Measurements from ENCODE around the gene SCRT2.
A peak's percentile ranks its signal among the peaks of the same experiment; 100 is the strongest.
"Not testable (repeated sequence)": the region's sequence is repeated elsewhere in the genome, so short reads cannot be mapped to it uniquely, and the experiment has no call there.

SCRT2 gene

DNA sequence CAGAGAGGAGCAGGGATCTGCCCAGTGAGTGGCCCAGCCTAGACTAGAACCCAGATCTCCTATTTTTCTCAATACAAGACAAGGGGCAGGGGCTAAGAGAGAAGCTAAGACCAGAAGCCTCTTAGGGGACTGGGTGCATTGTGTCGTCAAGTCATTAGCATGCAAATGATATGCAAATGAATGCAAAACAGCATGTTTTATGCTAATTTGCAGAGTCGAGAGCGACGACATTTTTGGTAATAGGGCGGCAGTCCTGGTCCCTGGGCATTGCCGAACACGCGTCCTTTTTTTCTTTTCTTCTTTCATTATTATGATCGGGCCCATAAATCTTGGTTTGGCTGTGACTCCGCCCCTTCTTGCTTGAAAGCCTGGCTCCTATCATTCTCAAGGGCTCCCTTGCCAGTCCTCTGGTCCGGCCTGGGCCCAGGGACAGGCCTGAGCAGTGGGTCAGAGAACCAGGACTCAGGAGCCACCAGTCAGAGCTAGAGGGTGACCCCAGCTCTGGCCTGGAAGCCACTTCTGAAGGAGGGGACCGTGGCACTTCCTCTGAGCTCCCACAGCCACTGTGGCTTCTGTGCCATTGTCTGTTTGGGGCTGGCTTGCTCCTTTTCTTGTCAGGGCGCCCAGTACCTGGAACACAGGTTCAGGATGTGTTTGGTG, 32.0 kb upstream of the SCRT2 start:
- ATAC-seq (no peak), DNase-seq (ENCODE audit: low spot score in 2 of 2) (no peak)
- Mint-ChIP-seq H3K36me3 (no peaks in the 10 kb centered on the region), H3K4me1 (no peaks in the 10 kb centered on the region), H3K27ac (no peak overlapping the region), H3K9me3 (no peaks in the 10 kb centered on the region), H3K4me3 (no peak overlapping the region)

DNA sequence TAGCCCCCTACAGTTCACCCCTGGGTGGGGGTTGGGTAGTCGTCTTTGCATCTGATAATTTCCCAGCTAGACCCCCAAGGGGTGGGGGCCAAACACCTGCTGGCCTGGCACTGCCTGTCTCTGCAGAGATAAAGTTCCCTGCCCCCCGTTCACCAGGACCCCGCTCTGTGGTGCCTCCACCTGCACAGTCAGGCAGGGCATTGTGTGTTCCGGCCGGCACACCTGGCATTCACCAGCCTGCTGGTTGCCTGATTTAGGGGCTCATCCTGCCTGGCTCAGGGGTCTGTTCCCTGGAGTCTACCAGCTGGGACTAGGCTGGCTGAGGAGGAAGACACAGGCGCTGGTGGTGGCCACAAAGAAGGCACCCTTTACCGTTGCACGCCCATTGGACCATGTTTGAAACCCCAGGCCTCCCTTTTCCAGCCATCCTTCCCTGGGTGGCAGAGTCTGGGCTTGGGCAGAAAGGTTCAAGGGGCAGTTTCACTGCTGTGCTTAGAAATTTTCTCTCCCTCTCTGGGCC, 30.8 kb upstream of the SCRT2 start:
- Mint-ChIP-seq H3K4me3 (no peak overlapping the region), H3K36me3 (no peaks in the 10 kb centered on the region), H3K4me1 (no peaks in the 10 kb centered on the region), H3K9me3 (no peaks in the 10 kb centered on the region), H3K27ac (no peak overlapping the region)
- DNase-seq (ENCODE audit: low spot score in 2 of 2) (no peak), ATAC-seq (no peak)

DNA sequence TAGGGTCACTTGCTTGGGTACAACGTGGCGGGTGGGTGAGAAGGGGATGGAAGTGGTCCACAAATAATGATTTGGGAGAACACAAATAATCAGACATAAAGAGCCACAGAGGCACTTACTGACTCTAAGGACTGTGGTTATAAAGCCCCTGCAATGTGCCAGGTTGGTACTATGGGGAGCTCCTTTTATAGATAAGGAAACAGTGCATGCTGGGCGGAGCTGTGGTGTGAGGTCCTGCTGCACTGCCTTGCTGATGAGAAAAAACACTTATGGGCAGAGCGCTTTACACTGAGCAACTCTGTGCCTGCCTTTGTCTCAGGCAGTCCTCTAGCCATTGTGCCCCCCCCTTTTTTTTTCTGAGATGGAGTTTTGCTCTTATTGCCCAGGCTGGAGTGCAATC, 29.1 kb upstream of the SCRT2 start:
- DNase-seq (ENCODE audit: low spot score in 2 of 2): no peak
- Mint-ChIP-seq H3K27ac (no peak overlapping the region), H3K4me1 (no peaks in the 10 kb centered on the region), H3K4me3 (no peak overlapping the region), H3K36me3 (no peaks in the 10 kb centered on the region), H3K9me3 (no peaks in the 10 kb centered on the region)
- ATAC-seq: no peak

DNA sequence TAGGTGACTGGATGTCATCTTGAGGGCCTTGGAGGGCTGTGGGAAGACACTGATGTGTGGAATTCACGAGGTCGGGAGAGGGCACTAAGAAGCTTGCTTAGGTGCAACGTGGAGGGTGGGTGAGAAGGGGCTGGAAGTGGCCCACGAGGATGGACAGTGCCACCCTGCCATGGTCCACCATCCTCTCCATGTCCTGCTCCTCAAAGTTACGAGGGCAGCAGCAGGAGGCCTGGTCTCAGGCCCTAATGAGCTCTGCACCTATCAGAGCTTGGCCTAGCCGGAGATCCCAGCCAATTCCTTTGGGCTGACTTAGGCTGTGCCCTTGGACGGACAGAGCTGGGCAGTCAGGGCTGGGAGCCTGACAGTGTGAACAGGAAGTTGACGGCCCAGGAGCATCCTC, 27.8 kb upstream of the SCRT2 start:
- no peak overlapping the region for H3K4me3 Mint-ChIP-seq
- DNase-seq (ENCODE audit: low spot score in 2 of 2): no peak
- H3K4me1 Mint-ChIP-seq: no peaks in the 10 kb centered on the region
- no peak for ATAC-seq
- H3K27ac Mint-ChIP-seq: no peak overlapping the region
- no peaks in the 10 kb centered on the region for H3K36me3 Mint-ChIP-seq
- H3K9me3 Mint-ChIP-seq: no peaks in the 10 kb centered on the region

DNA sequence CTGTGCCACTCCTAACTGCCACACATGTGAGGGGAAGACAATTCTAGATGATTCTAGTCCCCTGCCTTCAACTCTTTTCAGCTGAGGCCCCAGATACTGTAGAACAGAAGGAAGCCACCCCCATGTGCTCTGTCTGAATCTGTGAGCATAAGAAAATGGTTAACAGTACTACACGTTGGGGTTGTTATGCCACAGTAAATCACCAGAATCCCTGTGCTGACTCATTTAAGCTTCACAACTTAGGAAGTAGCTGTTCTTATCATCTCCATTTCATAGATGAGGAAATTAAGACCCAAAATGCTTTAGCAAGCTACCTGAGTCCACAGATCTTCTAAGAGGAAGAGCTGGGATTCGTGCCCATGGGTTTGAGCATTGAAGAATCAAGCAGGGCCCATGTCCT, 27.4 kb upstream of the SCRT2 start:
- Mint-ChIP-seq H3K36me3 (no peaks in the 10 kb centered on the region), H3K4me3 (no peak overlapping the region), H3K27ac (no peak overlapping the region), H3K4me1 (no peaks in the 10 kb centered on the region), H3K9me3 (no peaks in the 10 kb centered on the region)
- ATAC-seq (no peak), DNase-seq (ENCODE audit: low spot score in 2 of 2) (no peak)

DNA sequence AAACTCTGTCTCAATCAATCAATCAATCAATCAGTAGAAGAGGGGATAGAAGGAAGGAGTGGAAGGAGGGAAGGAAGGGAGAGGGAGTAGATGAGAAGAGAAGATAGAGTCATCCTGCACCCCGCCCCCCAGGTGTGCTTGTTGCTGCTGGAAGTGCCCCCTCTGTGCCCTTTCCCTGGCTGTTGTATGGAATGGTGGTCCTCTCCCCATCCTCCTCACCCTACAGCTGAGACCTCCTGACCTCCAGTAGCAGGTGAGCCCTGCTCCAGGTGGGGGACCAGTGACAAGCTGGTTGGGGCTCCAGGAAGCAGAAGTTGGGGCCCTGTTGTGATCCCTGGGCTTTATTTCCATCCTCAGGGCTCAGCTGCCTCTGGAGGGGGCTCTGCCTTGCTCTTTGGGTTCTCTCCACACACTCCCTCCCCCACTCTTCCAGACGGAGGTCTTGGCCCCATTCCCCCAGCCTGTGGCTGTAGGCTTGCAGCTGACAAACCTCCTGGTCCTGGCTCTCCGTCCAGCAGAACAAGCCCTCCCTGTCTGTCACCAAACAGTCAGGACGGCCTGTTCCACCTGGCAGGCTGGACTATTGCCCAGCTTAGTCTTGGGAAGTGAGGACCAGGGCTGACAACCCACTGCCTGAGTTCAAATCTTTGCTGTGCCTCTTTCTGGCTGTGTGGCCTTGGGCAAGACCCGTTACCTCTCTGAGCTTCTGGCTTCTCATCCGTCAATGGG, 26.0 kb upstream of the SCRT2 start:
- Mint-ChIP-seq H3K27ac (no peak overlapping the region), H3K4me1 (no peaks in the 10 kb centered on the region), H3K4me3 (no peak overlapping the region), H3K9me3 (no peaks in the 10 kb centered on the region), H3K36me3 (no peaks in the 10 kb centered on the region)
- ATAC-seq (no peak), DNase-seq (ENCODE audit: low spot score in 2 of 2) (no peak)

DNA sequence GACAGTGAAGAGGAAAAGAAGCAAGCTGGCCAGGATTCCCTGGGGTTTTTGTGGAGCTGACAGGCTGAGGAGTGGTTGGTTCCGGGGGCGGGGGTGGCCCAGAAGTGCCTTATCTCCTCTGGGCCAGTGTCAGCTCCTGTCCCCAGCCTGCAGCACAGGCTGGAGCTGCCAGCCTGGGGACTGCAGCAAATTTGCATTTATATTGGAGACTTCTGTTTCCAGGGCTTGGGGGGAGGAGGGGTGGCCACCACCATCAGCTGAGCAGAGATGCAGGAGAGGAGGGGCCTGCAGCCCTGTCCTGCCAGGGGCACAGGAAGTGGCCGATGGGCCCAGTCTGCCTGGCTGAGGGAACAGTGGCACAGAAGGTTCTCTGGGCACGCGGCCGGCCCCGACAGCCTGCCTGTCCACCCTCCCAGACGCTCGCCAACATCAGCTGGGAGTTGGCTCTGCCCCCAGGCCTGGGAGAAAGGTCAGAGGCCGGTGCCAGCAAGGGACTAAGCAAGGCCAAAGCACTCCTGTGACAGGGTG, 24.3 kb upstream of the SCRT2 start:
- DNase-seq (ENCODE audit: low spot score in 2 of 2) (no peak), ATAC-seq (peak; percentile 23)
- no peaks in the 10 kb centered on the region for H3K4me1 Mint-ChIP-seq
- H3K9me3 Mint-ChIP-seq: no peaks in the 10 kb centered on the region
- no peak overlapping the region for H3K4me3 Mint-ChIP-seq
- H3K27ac Mint-ChIP-seq: no peak overlapping the region
- no peaks in the 10 kb centered on the region for H3K36me3 Mint-ChIP-seq

DNA sequence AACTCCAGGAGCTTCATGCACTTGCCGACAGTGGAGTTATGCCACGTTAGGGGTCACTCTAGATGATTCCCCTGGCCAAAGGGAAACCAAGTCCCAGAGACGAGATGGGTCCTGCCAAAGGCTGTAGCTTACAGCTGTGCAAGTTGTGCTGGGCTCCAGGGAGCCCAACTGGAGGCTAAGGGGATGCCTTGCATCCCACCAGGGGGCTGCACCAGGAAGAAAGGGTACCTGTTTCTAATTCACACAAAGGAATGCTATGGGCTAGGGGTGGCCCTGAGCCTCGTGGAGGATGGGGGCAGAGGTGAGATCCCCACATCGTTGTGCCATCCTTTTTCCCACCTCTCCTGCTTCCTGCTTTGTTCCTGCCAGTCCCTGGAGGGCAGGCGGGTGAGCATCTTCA, 23.7 kb upstream of the SCRT2 start:
- no peaks in the 10 kb centered on the region for H3K36me3 Mint-ChIP-seq
- no peak overlapping the region for H3K4me3 Mint-ChIP-seq
- no peaks in the 10 kb centered on the region for H3K9me3 Mint-ChIP-seq
- H3K4me1 Mint-ChIP-seq: no peaks in the 10 kb centered on the region
- no peak overlapping the region for H3K27ac Mint-ChIP-seq
- ATAC-seq (peak; percentile 19), DNase-seq (ENCODE audit: low spot score in 2 of 2) (no peak)

DNA sequence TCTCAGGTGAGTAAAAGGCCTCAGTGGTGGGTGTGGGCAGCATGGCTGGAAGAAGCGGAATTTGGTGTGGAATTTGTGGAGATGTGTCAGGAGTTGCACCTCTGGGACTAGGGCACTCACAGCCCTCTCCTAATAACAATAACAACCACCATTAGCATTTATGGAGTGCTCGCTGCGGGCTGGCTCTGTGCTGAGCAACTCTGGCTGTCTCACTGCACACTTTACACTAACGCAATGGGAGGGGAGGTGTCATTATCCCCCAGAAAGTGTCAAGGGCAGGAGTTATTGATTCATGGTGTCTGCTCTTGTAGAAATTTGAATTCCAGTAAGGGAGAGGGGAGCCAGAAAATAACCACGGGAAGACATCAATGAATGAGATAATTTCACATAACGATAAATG, 22.7 kb upstream of the SCRT2 start:
- no peaks in the 10 kb centered on the region for H3K9me3 Mint-ChIP-seq
- no peak overlapping the region for H3K27ac Mint-ChIP-seq
- DNase-seq (ENCODE audit: low spot score in 2 of 2): no peak
- no peak overlapping the region for H3K4me3 Mint-ChIP-seq
- no peaks in the 10 kb centered on the region for H3K36me3 Mint-ChIP-seq
- no peaks in the 10 kb centered on the region for H3K4me1 Mint-ChIP-seq
- ATAC-seq: no peak

DNA sequence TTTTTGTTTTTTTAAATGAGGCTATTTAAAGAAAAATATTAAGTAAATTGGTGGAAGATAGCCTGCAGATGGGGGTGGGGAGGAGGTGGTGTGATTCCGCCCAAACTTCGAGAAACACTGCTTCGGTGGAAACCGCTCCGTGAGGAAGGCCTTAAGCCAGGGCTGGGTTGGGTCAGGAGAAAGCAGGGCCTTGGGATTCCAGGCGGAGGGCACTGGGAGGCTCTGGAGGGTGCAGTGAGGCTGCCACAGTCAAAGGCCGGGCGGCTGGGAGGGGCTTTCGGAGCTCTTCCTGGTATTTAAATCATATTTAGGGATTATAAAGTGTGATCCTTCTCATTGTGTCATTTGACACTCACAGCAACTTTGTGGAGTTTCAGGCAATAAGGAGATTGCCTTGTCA, 22.2 kb upstream of the SCRT2 start:
- H3K4me1 Mint-ChIP-seq: no peaks in the 10 kb centered on the region
- H3K9me3 Mint-ChIP-seq: no peaks in the 10 kb centered on the region
- DNase-seq (ENCODE audit: low spot score in 2 of 2): no peak
- ATAC-seq: no peak
- H3K36me3 Mint-ChIP-seq: no peaks in the 10 kb centered on the region
- H3K27ac Mint-ChIP-seq: no peak overlapping the region
- no peak overlapping the region for H3K4me3 Mint-ChIP-seq

DNA sequence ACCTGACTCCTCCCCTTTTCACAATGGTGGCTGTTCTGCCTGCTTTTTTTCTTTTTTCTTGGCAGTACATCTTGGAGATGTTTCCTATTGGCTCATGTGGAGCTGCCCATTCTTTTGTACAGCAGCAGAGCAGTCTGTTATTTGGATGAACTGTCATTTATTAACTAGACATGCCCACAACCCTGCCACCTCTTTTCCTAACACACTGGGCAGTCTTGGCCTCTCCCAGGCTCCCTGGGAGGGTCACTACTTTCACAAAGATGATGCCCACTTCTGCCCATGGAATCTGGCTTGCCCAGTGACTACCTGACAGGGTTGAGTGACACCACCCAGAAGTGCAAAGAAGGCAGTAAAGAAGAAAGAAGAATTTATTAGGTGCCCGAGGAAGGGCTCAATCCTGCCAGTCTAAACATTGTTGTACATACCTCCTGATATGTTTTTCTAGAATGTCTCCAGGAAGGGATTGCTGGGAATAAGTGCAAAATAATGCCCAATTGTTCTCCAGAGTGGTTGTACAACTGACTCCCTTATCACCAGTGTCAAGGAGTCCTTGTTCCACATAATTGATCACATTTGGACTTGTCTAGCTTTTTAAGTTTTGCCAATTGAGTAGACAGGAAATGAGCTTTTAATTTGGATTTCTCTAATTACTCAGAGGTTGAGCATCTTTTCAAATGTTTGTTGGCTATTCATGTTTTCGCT, 19.7 kb upstream of the SCRT2 start:
- DNase-seq (ENCODE audit: low spot score in 2 of 2): no peak

DNA sequence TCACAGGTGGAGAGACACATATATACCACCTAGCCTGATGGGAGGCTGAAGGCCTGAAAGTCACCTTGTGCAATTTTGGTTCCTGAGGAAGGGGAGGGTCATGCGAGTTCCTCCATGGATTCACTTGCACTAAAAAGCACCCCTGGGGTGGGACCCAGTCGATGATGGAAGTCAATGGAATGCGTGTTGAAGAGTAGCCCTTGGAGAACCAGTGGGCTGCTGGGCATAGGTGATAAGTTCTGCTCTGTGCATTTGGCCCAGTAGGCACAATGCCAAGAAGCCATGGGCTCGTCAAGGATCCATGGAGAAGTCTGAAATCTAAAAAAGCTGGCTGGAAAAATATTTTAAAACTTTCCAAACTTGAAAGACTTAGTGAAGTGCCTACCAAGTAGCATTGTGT, 18.9 kb upstream of the SCRT2 start:
- no peak for DNase-seq (ENCODE audit: low spot score in 2 of 2)
- Mint-ChIP-seq H3K4me1 (no peaks in the 10 kb centered on the region), H3K9me3 (no peaks in the 10 kb centered on the region), H3K36me3 (no peaks in the 10 kb centered on the region), H3K27ac (no peak overlapping the region), H3K4me3 (no peak overlapping the region)
- no peak for ATAC-seq

More for the DNA sequence above, 19.7 kb upstream of the SCRT2 start:
- H3K36me3 Mint-ChIP-seq: no peaks in the 10 kb centered on the region
- H3K4me3 Mint-ChIP-seq: no peak overlapping the region
- no peaks in the 10 kb centered on the region for H3K4me1 Mint-ChIP-seq
- H3K27ac Mint-ChIP-seq: no peak overlapping the region
- H3K9me3 Mint-ChIP-seq: no peaks in the 10 kb centered on the region
- no peak for ATAC-seq

DNA sequence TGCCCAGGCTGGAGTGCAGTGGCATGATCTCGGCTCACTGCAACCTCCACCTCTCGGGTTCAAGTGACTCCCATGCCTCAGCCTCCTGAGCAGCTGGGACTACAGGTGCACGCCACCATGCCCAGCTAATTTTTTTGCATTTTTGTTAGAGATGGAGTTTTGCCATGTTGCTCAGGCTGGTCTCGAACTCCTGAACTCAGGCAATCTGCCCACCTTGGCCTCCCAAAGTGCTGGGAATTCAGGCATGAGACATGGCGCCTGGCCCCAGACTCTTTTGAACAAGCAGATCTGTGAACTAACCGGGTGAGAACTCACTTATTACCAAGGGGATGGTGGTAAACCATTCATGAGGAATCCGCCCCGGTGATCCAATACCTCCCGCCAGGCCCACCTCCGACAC, 18.2 kb upstream of the SCRT2 start:
- not testable (repeated sequence) for H3K36me3 Mint-ChIP-seq; ATAC-seq; H3K4me3 Mint-ChIP-seq; DNase-seq (ENCODE audit: low spot score in 2 of 2); H3K4me1 Mint-ChIP-seq; H3K9me3 Mint-ChIP-seq; H3K27ac Mint-ChIP-seq

DNA sequence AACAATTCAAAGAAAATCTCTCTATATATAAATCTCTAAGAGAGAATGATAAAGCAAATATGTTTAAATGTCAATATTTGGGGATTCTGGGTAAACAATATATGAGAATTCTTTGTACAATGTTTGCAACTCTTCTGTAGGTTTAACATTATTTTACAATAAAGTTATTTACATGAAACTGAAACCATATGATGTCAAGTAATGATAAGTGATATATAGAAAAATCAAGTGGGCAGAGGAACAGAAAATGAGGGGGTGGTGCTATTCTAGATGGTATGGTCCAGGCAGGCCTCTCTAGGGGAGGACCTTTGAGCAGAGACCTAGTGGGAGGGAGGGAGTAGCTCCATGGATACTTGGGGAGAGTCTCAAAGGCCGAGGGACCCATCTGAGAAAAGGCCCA, 16.4 kb upstream of the SCRT2 start:
- Mint-ChIP-seq H3K4me1 (no peaks in the 10 kb centered on the region), H3K9me3 (no peaks in the 10 kb centered on the region), H3K4me3 (no peak overlapping the region)

DNA sequence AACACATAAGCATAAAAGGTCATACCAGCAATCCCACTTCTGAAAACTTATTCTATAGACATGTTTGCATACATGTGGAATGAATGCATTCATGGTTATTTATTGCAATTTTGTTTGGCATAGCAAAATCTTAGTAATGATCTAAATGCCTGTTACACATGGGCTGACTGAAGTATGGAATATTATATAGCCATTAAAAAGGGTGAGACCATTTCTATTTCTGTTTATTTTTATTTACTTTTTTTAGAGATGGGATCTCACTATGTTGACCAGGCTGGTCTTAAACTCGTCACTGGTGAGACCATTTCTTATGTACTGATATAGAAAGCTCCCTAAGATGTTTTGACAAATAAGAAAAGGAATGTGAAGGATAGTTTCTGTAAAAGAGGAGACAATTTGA, 14.3 kb upstream of the SCRT2 start:
- no peaks in the 10 kb centered on the region for H3K4me1 Mint-ChIP-seq
- ATAC-seq (no peak), DNase-seq (ENCODE audit: low spot score in 2 of 2) (no peak)
- no peak overlapping the region for H3K4me3 Mint-ChIP-seq
- no peak overlapping the region for H3K27ac Mint-ChIP-seq
- H3K9me3 Mint-ChIP-seq: no peaks in the 10 kb centered on the region
- H3K36me3 Mint-ChIP-seq: no peaks in the 10 kb centered on the region

More for the DNA sequence above, 16.4 kb upstream of the SCRT2 start:
- H3K36me3 Mint-ChIP-seq: no peaks in the 10 kb centered on the region
- no peak for DNase-seq (ENCODE audit: low spot score in 2 of 2)
- no peak for ATAC-seq
- H3K27ac Mint-ChIP-seq: no peak overlapping the region

DNA sequence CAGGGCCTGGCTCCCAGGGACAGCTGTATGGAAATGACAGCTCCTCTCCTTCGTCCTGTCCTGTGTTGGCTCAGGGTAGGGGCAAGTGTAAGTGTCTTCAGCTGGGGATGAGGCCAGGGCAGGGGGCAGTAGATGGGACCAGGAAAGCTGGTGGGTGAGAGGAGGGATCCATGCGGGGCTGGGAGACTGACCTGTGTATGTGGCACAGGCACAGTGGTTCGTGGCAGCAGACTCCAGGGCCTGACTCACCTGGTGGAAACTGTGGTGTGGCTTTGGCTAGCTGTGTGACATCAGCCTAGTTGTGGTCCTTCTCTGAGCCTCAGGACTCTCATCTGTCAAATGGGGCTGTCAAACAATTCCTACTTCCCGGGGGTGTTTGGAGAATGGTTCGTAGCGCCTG, 13.7 kb upstream of the SCRT2 start:
- Mint-ChIP-seq H3K4me3 (no peak overlapping the region), H3K36me3 (no peaks in the 10 kb centered on the region), H3K4me1 (no peaks in the 10 kb centered on the region), H3K9me3 (no peaks in the 10 kb centered on the region), H3K27ac (no peak overlapping the region)
- no peak for DNase-seq (ENCODE audit: low spot score in 2 of 2)
- peak; percentile 37 for ATAC-seq
